ENCODE results near the gene PNMT. TPM values are rescaled to one million over a fixed set of nuclear protein-coding genes. Genes with fewer than 3 reads are reported as not detected.

Gene PNMT
- total and polyA plus RNA-seq, 2 of the 13 experiments (the other 11 are each of a cell fraction or from before 2014, with no cell fraction given), result 0.25 TPM; not detected in 1

DNA sequence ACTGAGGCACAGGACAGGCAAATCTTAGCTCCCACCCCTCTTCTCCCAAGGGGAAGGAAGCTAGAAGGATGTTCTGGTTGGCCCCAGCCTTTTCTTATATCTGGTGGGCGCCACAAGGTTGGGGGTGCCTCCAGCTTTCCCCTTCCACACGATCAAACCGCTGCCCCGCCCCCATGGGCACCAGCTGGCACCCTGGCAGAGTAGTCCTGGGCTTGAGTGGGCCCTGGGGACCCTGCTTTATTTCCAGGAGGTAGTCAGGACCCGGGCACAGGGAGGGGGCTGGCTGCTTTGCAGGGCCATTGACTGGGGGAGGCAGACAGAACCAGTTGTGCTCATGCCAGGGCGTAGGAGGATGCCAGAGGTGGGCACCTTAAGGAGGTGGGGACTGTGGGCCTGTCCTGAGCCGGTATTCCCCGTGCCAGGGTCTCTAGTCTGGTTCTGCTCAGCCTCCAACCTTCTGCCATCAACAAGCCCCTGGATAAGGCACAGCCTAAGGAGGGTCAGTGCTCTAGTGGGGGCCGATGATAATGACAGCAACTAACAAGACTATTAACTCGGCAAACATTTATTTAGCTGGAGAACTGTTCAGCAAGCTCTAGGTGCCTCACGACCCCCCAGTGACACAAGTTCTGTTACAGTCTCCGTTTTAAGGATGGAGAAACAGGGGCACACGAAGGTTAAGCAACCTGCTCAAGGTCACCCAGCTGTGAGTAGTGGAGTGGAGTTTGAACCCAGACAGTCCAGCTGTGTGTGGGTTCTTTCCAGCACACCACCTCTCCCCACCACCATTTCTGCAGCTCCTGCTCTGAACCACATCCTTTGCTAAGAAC is 49.1 kb upstream of the PNMT start (continued):
- no peak for TF ChIP-seq FOXK2 (IDR thresholded peaks at IDR 0.05)
- TF ChIP-seq, protein P1, sequence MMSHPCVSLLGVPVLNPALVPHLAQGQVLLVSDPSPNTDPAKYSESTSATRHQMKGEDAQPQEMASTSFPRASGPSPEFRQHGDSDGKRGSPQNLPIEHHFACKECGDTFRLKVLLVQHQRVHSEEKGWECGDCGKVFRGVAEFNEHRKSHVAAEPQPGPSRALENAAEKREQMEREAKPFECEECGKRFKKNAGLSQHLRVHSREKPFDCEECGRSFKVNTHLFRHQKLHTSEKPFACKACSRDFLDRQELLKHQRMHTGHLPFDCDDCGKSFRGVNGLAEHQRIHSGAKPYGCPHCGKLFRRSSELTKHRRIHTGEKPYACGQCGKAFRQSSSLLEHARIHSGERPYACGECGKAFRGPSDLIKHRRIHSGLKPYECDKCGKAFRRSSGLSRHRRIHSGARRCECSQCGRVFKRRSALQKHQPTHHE (CRISPR knock-in tag; IDR thresholded peaks at IDR 0.05; ENCODE audit: borderline replicate concordance), result no peak
- TF ChIP-seq, protein P2, sequence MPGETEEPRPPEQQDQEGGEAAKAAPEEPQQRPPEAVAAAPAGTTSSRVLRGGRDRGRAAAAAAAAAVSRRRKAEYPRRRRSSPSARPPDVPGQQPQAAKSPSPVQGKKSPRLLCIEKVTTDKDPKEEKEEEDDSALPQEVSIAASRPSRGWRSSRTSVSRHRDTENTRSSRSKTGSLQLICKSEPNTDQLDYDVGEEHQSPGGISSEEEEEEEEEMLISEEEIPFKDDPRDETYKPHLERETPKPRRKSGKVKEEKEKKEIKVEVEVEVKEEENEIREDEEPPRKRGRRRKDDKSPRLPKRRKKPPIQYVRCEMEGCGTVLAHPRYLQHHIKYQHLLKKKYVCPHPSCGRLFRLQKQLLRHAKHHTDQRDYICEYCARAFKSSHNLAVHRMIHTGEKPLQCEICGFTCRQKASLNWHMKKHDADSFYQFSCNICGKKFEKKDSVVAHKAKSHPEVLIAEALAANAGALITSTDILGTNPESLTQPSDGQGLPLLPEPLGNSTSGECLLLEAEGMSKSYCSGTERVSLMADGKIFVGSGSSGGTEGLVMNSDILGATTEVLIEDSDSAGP (CRISPR knock-in tag; IDR thresholded peaks at IDR 0.05; ENCODE audit: borderline replicate concordance), result no peak; the same call in 1 of the 2 replicates
- no peak for TF ChIP-seq PAWR (CRISPR knock-in tag; IDR thresholded peaks at IDR 0.05; ENCODE audit: borderline replicate concordance)
- TF ChIP-seq SP140L (CRISPR knock-in tag; IDR thresholded peaks at IDR 0.05; ENCODE audit: borderline replicate concordance), result no peak
- TF ChIP-seq ZNF326 (CRISPR knock-in tag; IDR thresholded peaks at IDR 0.05; ENCODE audit: borderline replicate concordance), result no peak
- no peak for TF ChIP-seq MXI1 (IDR thresholded peaks at IDR 0.05; ENCODE audit: borderline replicate concordance, low read depth, low read length)
- no peak for TF ChIP-seq ZNF75D (CRISPR knock-in tag; IDR thresholded peaks at IDR 0.05; ENCODE audit: borderline replicate concordance)
- no peak for TF ChIP-seq FOXC1 (CRISPR knock-in tag; IDR thresholded peaks at IDR 0.05; ENCODE audit: borderline replicate concordance)
- TF ChIP-seq, protein P3, sequence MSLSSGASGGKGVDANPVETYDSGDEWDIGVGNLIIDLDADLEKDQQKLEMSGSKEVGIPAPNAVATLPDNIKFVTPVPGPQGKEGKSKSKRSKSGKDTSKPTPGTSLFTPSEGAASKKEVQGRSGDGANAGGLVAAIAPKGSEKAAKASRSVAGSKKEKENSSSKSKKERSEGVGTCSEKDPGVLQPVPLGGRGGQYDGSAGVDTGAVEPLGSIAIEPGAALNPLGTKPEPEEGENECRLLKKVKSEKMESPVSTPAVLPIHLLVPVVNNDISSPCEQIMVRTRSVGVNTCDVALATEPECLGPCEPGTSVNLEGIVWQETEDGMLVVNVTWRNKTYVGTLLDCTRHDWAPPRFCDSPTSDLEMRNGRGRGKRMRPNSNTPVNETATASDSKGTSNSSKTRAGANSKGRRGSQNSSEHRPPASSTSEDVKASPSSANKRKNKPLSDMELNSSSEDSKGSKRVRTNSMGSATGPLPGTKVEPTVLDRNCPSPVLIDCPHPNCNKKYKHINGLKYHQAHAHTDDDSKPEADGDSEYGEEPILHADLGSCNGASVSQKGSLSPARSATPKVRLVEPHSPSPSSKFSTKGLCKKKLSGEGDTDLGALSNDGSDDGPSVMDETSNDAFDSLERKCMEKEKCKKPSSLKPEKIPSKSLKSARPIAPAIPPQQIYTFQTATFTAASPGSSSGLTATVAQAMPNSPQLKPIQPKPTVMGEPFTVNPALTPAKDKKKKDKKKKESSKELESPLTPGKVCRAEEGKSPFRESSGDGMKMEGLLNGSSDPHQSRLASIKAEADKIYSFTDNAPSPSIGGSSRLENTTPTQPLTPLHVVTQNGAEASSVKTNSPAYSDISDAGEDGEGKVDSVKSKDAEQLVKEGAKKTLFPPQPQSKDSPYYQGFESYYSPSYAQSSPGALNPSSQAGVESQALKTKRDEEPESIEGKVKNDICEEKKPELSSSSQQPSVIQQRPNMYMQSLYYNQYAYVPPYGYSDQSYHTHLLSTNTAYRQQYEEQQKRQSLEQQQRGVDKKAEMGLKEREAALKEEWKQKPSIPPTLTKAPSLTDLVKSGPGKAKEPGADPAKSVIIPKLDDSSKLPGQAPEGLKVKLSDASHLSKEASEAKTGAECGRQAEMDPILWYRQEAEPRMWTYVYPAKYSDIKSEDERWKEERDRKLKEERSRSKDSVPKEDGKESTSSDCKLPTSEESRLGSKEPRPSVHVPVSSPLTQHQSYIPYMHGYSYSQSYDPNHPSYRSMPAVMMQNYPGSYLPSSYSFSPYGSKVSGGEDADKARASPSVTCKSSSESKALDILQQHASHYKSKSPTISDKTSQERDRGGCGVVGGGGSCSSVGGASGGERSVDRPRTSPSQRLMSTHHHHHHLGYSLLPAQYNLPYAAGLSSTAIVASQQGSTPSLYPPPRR (CRISPR knock-in tag; IDR thresholded peaks at IDR 0.05; ENCODE audit: borderline replicate concordance), result no peak
- TF ChIP-seq REXO4 (CRISPR knock-in tag; IDR thresholded peaks at IDR 0.05; ENCODE audit: borderline replicate concordance), result no peak
- no peak for TF ChIP-seq CBFB (CRISPR knock-in tag; IDR thresholded peaks at IDR 0.05)
- TF ChIP-seq RXRA (CRISPR knock-in tag; IDR thresholded peaks at IDR 0.05), result no peak
- TF ChIP-seq, protein P4, sequence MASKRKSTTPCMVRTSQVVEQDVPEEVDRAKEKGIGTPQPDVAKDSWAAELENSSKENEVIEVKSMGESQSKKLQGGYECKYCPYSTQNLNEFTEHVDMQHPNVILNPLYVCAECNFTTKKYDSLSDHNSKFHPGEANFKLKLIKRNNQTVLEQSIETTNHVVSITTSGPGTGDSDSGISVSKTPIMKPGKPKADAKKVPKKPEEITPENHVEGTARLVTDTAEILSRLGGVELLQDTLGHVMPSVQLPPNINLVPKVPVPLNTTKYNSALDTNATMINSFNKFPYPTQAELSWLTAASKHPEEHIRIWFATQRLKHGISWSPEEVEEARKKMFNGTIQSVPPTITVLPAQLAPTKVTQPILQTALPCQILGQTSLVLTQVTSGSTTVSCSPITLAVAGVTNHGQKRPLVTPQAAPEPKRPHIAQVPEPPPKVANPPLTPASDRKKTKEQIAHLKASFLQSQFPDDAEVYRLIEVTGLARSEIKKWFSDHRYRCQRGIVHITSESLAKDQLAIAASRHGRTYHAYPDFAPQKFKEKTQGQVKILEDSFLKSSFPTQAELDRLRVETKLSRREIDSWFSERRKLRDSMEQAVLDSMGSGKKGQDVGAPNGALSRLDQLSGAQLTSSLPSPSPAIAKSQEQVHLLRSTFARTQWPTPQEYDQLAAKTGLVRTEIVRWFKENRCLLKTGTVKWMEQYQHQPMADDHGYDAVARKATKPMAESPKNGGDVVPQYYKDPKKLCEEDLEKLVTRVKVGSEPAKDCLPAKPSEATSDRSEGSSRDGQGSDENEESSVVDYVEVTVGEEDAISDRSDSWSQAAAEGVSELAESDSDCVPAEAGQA (IDR thresholded peaks at IDR 0.05; ENCODE audit: low read depth), result no peak
- TF ChIP-seq, protein P4 (CRISPR knock-in tag; IDR thresholded peaks at IDR 0.05; ENCODE audit: borderline replicate concordance), result no peak
